Sigmoid colon (tissue), 4 donors: ENCODE data around the gene TMEM258.

Experiments
- CTCF ChIP-seq, 4 experiments: fragments of 450-650 bp in 3 of 4; fragments of 200-600 bp in 1 of 4; IDR thresholded peaks; one replicate each; pipeline ENCODE4 v1.5.1; 2016 to 2019; ENCODE audit warnings: antibody characterized with exemption in 4 of 4, mild to moderate bottlenecking in 3 of 4, moderate library complexity in 2 of 4
- POLR2AphosphoS5 ChIP-seq, 4 donors: sonication (generic); formaldehyde crosslinking; IDR thresholded peaks; one replicate each; pipeline ENCODE4 v1.6.1; 2017; ENCODE audit warnings: antibody characterized with exemption in 4 of 4

DNA sequence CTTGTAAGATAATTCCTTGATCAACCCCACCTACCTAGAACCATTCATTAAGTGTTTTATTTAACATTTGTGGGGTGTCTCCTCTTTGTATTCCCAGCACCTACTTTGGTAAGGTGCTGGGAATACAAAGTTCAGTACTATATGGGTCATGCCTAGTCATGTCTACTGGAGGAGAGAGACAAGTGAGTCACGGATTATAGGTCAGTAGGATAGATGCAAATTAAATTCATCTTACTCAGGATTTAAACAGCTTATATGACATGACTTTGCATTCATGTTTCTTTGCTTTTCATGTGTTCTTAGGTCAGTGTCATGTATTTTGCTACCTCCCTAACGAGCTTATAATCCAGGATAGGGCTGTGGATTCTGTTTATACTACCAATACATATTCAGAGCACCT is 27.8 kb upstream of the TMEM258 start:
- TF ChIP-seq CTCF (IDR thresholded peaks at IDR 0.05) (no peak), POLR2AphosphoS5 (IDR thresholded peaks at IDR 0.05) (no peak)
